GM19467 (cell line): Measurements from ENCODE around the gene LSM2.

Source experiments
- ATAC-seq: cut with Tn5 transposase; IDR thresholded peaks from one replicate; pipeline ENCODE4 v1.9.1; 2021; ENCODE audit warnings: mild to moderate bottlenecking, moderate library complexity; ENCODE audit not compliant: unreplicated experiment

Gene LSM2

DNA sequence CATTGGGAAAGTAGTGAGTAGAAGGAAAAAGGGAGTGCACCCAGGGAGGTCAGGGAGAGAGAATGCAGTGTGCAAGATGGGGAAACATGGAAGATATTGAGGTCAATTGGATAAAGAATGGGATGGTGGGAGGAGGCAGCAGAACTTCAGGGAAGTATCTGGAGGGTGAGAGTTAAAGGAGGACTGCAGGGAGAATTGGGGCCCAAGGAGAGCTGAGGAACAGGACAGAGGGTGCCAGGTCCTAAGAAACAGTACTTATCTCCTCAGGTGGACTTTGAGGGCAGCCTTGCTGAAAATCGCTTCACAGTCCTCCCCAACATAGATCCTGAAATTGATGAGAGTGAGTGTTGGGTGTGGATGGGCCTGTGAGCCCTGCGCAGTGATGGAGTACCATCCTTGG, 48.5 kb downstream of the LSM2 start:
- ATAC-seq, result no peak

GRCh38 chr6:31752739-31753319, 53.9 kb downstream of the LSM2 start:
- ATAC-seq, result no peak

DNA sequence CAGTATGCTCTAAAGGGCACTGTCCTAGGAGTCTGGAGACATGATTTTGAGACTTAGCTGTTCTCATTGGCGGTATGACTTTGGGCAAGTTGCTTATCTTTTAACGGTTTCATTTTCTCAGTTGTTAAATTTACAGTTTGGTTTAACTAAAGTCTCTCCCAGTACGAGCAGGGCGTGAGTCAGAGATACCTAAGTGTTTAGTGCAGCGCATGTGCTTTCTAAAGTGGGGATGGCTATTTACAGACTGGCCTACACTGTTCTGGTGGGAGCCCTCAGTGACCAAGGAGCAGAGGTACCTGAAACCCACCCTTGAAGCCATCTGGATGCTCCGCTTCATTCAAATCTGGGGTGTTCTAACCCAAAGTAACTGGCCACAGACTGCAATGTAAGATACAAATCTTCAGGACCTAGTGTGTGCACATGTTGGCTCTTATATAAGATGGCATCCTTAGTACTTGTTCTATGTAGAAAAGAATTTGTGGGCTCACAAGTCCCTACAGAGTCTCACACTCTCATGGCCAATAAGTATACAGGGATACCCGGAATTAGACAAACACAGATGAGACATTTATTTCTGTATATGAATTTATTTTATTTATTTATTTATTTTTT, 56.2 kb downstream of the LSM2 start:
- ATAC-seq, result no peak

DNA sequence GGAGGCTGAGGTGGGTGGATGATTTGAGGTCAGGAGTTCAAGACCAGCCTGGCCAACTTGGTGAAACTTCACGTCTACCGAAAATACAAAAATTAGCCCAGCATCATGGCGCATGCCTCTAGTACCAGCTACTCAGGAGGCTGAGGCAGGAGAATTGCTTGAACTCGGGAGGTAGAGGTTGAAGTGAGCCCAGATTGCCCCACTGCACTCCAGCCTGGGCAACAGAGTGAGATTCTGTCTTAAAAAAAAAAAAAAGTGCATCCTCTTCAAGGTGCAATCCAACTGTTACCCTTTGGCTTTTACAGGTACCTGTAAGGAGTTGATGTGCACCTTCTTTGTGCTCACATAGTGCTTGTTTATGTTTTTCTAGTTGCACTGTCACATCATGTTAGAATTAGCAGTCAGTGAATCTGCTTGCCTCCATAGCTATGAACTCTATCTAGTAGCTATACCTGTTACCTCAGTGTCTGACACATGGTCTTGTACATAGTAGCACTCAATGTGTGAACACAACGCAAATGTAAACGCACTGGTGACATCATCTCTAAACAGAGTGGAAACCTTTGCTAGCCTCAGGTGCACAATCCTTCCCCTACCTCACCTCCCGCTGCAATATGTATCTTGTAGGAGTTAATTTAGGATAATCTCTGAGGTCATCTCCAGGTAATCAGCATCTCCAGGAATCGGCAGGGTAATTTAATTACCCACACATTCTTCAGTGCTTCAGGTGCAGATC, 57.3 kb downstream of the LSM2 start:
- no peak for ATAC-seq
